Stimulated activated naive CD4-positive, alpha-beta T cell treated with Interleukin-2 at 50 U/mL for 16 hours (primary cell): ENCODE data around the gene RNF19B.
A peak's percentile ranks its signal among the peaks of the same experiment; 100 is the strongest.
"Not testable (repeated sequence)": the region's sequence is repeated elsewhere in the genome, so short reads cannot be mapped to it uniquely, and the experiment has no call there.

Experiments
- DNase-seq: peaks from one replicate; lab custom pipeline; 2025; lab: John Stamatoyannopoulos, UW

The RNF19B gene, protein sequence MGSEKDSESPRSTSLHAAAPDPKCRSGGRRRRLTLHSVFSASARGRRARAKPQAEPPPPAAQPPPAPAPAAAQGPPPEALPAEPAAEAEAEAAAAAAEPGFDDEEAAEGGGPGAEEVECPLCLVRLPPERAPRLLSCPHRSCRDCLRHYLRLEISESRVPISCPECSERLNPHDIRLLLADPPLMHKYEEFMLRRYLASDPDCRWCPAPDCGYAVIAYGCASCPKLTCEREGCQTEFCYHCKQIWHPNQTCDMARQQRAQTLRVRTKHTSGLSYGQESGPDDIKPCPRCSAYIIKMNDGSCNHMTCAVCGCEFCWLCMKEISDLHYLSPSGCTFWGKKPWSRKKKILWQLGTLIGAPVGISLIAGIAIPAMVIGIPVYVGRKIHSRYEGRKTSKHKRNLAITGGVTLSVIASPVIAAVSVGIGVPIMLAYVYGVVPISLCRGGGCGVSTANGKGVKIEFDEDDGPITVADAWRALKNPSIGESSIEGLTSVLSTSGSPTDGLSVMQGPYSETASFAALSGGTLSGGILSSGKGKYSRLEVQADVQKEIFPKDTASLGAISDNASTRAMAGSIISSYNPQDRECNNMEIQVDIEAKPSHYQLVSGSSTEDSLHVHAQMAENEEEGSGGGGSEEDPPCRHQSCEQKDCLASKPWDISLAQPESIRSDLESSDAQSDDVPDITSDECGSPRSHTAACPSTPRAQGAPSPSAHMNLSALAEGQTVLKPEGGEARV

DNA sequence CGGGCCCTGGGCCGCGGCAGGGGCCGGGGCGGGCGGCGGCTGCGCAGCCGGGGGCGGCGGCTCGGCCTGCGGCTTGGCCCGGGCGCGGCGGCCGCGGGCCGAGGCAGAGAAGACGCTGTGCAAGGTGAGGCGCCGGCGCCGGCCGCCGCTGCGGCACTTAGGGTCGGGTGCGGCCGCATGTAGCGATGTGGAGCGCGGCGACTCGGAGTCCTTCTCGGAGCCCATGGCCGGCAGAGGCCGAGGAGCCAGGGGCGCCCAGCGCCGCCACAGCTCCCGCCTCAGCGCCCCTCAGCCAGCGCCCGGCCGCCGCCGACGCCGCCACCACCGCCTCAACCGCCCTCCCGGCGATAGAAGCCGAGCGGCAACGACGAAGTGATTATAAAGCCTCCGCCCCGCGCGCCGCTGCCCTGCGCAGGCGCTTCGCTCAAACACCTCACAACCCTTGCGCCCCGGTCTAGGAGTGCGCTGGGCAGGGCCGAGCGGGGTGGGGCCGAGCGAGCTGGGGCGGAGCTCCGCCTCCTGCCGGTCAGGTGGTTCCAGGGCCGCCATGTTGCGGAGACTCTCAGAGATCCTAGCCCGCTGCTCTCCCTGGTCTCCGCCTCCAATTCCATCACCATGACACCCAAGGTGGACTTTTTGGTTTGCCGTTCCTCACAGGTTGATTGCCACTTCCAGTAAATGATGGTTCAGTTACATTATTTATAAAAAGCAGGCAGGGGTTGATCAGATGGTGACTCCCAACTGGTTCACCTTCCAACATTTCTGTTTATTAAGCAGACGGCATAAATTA, at the start of gene RNF19B:
TSS of gene RNF19B (minus strand) at position 349 of the 790 bp plus-strand sequence. CDS start at position 225, 124 bp downstream.
- DNase-seq: peak; percentile 92

DNA sequence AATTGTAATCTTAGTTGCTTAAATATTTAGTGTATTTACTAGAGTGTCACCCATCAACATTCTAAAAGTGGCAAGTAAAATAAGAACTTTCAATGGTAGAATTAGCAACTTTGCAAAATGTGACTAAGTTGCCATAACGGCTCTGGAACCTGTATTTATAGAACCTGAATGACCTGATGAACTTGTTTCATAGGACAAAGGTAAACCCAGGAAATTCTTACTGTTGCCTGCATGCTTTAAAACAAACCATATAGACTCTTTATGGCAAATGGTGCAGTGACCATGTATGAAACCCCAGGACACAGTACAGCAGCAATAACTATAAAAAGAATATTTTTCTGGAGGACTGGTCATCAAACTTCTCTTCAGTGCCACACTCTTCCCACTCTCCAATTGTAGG, 49.2 kb upstream of the RNF19B start:
- DNase-seq: no peak

DNA sequence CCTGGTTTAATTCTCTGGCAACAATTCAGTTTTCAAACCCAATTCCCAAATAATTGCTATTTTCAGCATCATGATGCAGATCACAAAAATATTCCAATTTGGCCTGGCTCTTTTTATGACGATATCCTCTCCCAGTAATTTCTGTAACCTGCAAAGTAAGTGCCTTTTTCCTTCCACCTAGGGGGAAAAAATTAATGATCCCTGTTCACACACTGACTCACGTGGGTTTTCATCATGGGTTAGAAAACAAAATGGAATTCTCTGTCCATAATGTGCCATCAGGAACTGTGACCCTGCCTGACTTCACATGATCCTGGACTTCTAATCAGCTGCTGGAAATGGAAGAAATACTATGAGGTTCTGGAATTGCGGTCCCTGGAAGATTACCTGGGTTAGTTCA, 47.6 kb upstream of the RNF19B start:
- DNase-seq: no peak

DNA sequence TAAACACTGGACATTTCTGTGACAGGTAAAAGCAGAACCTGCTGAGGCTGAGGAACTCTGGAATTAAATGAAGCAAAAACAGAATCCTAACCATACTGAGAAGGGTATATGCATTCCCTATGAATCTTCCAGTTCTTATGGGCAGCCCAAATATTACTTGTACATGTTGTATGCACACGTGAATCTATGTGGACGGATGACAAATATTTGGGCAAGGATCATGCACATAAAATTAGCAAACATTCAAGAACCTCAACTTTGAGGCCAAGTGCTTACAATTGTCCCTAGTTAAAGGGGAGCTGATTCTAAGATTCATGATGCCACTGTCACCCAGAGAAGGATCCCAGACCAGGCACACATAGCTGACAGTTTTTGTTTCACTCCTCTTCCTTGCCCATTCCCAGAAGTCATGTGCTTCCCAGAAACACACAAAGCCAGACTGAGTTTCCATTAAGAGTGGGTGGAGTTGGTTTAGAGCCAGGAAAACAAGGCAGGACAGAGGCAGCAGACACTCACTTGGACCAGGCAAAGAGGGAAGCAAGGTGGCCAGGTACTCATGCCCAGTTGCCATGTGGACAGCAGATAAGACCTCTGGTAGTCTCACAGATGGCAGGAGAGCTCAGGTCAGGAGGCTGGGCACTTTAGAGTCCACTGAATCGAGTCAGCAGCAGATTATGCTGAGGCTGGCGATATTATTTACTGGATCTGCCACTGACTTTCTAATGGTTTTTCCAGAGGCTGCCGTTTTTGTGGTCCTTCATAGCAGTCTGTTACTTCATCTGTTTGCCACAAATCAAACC, 46.5 kb upstream of the RNF19B start:
- DNase-seq: no peak

DNA sequence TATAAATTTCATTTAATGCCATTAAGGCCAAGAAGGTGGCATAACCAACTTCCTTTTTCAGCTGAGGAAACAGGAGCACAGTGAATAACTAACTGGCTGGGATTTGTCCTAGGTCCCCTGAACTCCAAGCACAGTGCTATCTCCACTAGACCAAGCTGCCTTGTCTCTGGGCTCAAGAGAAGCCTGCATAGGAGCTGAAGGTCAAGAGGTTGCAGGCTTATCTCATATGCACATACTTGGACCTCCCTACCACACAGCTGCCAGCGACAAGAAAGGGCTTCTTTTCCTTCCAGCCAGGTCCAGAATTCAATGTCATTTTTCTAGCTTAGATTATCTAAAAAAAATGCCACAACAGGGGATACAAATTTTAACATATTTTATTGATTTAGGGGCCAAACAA, 45.0 kb upstream of the RNF19B start:
- no peak for DNase-seq

DNA sequence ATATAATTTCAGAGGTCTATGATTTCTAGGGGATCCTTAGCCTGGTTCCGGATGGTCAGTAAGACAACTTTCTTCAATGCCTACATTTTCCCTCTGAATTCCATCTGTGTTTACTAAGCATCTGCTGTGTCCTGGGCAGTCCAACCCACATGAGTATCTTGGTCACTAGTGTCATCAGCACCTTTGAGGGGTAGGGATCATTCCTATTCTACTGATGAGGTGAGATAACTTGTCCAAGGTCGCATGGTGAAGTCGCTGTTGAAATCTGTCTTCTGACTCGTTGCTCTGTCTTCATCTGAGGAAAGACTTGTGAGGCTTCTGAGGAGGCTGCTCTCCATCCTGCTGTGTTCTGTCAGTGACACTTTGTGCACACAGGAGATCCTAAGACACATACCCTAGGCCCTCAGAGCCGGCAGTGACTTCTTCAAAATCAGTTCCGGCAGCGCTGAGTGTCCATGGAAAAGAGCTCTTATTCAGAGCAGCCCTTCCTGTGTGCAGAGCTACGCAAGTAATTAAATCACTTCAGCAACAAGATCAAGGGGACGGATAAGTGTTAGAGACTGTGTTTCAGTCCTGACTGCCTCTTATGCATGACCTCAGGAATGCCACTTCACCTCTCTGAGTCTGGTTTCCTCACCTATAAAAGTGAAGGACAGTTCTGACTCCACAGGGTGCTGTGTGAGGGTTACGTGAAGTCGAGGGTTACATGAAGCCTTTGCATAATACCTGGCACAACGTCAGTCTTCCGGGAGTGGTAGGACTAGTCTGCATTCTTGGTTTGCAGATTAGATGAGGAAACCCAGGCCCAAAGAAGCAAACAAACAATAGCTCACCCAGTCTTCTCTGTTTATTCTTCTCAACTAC, 43.7 kb upstream of the RNF19B start:
- no peak for DNase-seq

DNA sequence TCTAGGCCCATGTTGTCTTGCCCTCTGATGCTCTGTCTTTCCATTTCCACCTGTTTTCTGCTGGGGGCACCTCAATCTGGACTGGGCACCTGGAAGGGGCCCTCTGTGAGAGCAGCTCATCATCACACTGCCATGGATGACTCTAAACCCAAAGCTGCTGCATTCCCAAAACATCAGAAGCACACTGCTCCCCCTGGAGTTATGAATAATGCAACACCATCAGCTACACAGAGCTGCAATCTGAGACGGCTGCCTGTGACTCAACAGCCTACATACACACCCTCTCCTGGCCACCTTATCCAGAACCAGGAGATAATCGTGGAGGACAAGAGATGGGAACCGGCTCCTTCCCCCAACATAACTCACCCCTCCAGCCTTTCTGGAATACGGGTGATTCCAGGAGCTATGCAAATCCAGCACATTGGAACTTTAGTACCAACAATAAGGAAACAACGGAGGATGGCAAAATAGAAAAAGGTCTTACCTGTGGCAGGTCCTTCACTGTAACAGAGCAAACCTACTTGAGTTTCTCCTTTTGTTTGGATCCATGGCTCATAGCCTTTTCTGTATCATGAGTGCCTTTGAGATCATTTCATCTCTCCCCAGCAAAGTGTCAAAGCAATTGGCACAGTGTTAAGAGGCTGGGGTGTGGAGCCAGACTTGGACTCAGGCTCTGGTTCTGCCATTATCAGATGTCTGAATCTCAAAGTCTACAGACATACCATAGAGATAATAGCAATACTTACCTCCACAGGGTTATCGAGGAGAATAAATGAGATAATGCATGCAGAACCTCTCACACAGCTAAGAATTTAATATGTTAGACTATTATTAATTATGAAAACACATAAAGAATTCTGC, 42.8 kb upstream of the RNF19B start:
- no peak for DNase-seq

DNA sequence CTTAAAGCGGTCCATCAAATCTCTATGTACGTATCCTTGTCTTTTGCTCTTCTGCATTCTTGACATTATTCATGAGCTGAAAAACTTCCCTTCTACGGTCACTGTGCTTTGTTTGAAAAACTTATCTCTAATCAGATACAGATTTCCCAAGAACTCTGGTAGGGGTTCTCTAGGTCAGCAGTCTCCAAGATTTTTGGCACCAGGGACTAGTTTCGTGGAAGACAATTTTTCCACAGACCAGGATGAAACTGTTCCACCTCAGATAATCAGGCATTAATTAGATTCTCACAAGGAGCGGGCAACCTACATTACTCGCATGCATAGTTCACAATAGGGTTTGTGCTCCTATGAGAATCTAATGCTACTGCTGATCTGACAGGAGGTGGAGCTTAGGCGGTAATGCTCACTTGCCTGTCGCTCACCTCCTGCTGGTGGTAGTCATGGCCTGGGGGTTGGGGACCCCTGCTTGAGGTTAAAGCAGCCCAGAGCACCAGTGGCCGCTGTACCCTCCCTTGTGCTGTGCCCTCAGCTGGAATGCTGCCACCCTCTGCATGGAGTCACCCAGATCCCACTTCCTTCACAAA, 41.3 kb upstream of the RNF19B start:
- no peak for DNase-seq

DNA sequence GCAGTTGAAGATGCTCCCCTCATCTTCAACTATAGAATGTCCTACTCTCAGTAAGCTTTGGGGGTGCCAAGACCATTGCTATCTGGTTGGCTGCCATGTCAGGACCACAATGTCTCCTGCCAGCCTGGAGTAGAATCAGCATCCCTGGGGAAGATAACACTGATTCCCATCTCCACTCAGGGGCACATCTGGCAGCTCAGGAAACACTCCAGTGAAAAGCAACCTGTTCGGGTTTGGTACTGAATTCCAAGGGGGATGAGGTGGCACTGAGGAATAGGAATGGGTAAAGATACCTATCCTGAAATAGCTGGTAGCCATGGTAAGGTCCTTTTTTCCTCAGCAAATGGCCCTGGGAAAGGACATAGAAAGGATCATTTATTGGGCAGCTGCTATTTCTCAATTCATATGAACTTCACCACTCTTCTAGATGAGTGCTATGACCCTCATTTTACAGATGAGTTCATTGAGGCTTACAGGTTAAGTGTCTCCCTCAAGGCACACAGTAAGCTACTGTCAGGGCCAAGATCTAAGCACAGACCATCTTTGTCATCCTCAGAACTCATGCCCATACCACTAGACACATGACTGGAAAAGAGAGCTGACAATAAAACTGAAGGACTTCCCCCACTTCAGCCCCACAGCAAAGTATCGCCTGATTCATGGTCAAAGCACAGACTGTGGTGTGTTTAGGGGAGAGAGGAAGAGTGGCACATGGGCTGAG, 40.7 kb upstream of the RNF19B start:
- no peak for DNase-seq

DNA sequence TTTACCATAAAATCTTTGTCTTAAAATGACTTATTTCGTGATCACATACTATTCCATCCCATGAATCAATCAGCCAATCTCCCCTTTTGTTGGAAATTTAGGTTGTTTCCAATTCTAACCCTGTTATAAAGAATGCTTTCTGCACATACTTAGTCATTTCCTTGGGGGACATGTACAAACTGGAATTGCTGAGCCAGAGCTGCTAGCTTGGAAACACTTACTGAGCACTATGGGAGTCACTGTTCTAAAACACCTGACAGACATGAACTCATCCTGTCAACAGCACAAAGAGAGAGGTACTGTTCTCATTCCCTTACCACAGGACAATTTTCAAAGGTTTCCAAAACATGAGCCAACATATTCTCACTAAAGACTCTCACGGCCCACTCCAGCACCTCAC, 40.0 kb upstream of the RNF19B start:
- no peak for DNase-seq

DNA sequence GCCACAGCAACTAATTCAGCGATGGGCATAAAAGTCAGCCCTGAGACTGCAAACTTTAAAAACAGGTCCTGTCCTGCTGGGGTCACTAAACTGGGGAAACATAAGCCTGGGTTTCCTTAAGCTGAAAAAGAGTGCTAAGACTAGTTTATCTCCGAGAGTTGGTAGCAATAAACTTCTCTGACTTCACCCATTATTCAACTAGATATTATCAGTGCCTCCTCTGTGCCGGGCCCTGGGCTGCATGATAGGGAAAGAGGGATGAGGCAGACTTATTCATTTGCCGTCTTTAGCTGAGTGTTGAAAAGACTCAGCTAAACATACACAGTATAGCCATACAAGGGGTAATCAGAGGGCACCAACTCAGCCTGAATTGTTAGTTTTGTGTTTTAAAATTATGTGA, 39.0 kb upstream of the RNF19B start:
- DNase-seq: no peak

DNA sequence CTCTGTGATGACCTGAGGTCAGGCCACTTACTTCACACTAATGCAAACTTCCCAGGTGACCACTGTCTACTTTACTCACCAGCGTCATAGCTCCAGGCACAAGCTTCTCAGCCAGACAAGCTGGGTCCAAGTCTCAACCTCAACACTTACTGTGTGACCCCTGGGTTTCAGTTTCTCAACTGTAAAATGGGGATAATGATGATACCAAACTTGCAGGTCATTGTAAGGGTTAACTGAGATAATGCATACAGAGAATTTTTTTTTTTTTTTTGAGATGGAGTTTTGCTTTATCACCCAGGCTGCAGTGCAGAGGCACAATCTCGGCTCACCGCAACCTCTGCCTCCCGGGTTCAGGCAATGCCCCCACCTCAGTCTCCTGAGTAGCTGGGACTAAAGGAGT, 37.4 kb upstream of the RNF19B start:
- DNase-seq: no peak

DNA sequence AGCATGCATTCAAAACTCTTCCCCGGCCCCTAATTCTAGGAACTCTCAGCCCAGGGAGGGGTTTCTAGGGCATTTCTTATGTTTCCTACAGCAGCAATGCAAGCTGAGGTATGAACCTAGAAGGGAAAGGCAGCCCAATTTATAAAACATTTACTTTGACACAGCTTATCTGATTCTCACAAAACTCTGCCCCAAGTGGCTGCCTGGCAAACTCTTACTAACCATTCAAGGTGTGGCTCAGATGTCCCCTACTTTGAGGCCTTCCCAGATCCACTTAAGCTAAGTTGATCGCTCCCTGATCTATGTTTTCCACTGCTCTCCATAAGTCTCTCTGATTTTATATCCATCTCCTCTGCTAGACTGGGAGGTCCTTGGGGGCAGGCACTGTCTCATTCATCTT, 36.7 kb upstream of the RNF19B start:
- no peak for DNase-seq

DNA sequence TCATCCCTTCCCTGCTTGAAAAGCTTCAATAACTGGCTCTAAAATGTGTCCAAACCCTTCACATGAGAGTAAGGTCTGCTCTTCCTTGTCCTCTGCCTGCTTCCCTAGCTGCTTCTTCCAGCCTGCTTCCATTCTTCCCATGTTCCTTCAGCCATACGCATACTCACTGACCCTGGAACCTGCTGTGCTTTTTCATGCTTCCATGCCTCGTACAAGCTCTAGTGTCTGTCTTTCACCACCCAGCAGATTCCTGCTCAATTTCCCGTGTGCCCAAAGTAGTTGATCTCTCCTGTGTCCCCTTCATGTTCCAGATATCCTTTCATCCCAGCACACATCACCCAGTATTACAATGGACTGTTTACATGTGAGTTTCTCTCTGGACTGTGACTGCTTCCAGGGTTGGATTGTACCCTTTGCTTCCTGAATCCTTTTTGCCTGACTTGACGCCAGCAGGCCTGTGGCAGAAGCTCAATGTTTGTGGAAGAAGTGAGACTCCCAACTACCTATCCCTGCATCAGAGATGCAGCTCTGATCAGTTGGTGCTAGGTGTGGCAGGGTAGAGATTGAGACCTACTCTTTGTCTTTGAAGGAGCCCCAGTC, 35.9 kb upstream of the RNF19B start:
- DNase-seq: no peak

DNA sequence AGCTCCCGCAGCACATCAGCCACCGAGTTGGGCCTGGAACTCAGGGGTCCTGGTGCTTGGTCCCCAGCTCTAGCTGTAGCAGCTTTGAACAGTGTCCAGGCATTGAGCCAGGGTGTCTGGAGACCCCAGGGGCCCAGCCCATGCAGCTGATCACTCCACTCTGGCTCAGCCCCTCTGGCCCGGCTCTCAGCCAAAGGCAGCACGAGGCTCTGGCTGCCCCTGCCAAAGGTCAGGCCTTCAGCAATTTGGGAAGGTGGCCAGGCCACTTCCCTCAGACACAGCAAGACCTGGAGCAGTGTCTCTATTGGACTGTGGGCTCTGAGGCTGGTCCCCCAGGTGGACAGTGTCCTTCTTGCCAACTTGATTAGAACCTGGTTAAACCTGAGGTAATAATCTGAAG, 34.4 kb upstream of the RNF19B start:
- no peak for DNase-seq

DNA sequence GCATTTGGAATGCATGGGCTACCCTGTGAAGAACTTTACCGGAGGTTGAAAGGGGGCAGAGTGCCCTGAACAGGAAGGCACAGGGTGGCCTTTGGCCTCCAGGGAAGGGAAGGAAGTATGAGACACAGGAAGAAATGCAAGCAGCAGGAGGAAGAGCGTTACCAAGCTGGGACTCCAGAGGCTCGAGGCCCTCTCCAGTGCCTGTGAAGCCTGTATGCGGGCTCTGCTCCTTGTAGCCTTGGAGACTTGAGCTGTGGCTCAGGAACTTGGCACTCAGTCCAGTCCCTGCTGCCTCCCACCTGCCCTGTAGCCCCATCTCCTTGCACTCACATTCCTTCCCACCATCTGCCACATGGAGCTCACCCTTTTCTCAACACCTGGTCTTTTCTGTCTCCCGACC, 33.5 kb upstream of the RNF19B start:
- no peak for DNase-seq

DNA sequence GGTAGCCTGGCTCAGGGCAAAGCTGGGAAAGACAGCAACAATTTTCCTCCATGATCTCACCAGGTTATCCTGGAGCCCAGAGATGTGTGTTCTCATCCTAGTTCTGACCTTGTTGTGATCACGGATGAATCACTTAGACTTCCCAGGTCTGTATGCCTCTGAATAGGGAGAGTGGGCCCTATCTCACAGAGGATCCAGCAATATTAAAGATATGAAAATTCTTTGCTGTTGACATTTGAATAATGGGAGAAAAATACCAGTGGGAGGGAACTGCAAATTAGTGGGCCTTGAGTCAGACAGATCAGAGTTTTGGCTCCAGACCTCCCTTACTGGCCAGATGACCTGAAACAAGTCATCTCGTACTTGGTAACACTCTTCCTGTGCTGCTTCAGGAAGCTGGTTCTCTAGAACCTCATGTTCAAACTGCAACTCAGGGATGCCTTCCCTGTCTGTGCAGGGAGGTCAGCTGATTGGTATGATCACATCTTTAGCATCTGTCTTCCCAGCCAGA, 32.8 kb upstream of the RNF19B start:
- DNase-seq: no peak

DNA sequence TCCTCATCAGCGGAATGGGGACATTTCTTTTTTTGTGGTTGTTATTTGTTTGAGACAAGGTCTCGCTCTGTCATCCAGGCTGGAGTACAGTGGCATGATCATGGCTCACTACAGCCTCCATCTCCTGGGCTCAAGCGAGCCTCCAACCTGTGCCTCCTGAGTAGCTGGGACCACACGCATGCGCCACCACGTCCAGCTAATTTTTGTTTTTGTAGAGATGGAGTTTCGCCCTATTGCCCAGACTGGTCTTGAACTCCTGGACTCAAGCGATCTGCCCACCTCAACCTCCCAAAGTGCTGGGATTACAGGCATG, 28.7 kb upstream of the RNF19B start:
- DNase-seq: not testable (repeated sequence)
